HG03558 (cell line): Measurements from ENCODE around the gene LPIN1.

ENCODE experiments used
- ATAC-seq: cut with Tn5 transposase; IDR thresholded peaks from one replicate; pipeline ENCODE4 v1.9.1; 2021; ENCODE audit warnings: moderate number of reproducible peaks; ENCODE audit not compliant: unreplicated experiment; ENCODE audit errors: extremely low read depth

The LPIN1 gene

DNA sequence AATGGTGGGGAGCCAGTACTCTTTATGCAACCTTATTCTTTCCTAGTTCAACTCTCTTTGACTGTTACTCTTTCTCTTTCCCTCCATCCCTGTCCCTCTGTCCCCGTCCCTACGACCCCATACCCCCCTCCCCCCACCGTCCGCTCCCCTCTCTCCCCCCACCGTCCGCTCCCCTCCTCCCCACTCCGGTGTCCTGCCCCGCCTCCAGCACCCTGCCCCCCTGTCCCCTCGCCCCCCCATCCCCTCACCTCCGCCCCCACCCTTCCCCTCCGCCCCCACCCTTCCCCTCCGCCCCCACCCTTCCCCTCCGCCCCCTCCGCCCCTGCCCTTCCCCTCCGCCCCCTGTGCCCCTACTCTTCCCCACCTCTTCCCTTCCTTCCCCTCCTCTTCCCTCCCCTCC lies 128.4 kb downstream of the LPIN1 start:
- ATAC-seq, result no peak

DNA sequence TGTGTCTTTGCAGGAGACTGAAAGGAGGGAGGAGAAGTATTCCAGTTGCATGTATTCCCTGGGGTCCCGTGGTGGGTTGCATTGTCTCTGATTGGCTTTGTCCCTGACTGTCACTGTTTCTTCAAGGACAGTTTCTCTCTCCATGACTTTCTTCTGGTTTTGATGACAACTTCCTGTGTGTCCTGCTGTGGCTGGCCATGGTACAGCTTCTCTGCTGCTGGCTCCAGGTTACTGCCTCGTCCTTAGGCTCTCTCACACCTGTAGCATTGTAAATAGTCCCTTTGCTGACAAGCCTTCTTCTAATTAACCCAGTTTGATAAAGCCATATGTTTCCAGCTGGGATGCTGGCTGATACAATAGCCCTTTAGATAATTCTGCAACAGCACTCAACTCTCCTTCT lies 129.0 kb downstream of the LPIN1 start:
- ATAC-seq, result no peak

- ATAC-seq, result no peak
Observed at GRCh38 chr2:11876436-11876835, 130.0 kb downstream of the LPIN1 start.

GRCh38 chr2:11876889-11877288 lies 130.5 kb downstream of the LPIN1 start:
- ATAC-seq, result no peak
